MM.1S (cell line): ENCODE results near the gene MEIOSIN.

Source experiments
- DNase-seq: peaks from one replicate; pipeline ENCODE4 v3.0.0-alpha.2; 2015
- H2AFZ ChIP-seq: fragments of 300-600 bp; sonication (generic); 2 replicates; pipeline ENCODE4 v1.6.0; 2016; ENCODE audit warnings: antibody characterized with exemption, low read length
- H3F3A ChIP-seq: fragments of 300-600 bp; sonication (generic); 2 replicates; pipeline ENCODE4 v1.6.1; 2016; ENCODE audit warnings: mild to moderate bottlenecking, antibody characterized with exemption, low read length, moderate library complexity, mixed read lengths; ENCODE audit not compliant: insufficient read depth
- H3K27ac ChIP-seq: fragments of 300-600 bp; sonication (generic); 2 replicates; pipeline ENCODE4 v1.5.1; 2016; ENCODE audit warnings: mild to moderate bottlenecking, low read length
- H3K27me3 ChIP-seq: fragments of 300-600 bp; sonication (generic); replicated peaks from 2 replicates; pipeline ENCODE4 v1.6.0; 2016; ENCODE audit warnings: low read length; ENCODE audit not compliant: insufficient read depth
- H3K36me3 ChIP-seq: fragments of 300-600 bp; sonication (generic); replicated peaks from 2 replicates; pipeline ENCODE4 v1.6.1; 2016; ENCODE audit warnings: mild to moderate bottlenecking, low read length, mixed read lengths; ENCODE audit not compliant: insufficient read depth
- H3K4me1 ChIP-seq: fragments of 300-600 bp; sonication (generic); 2 replicates; pipeline ENCODE4 v1.6.1; 2016; ENCODE audit warnings: low read length, mixed read lengths
- H3K4me2 ChIP-seq: fragments of 300-600 bp; sonication (generic); 2 replicates; pipeline ENCODE4 v1.6.0; 2016; ENCODE audit warnings: low read depth, low read length
- H3K4me3 ChIP-seq: fragments of 300-600 bp; sonication (generic); 2 replicates; pipeline ENCODE4 v1.5.1; 2016; ENCODE audit warnings: low read length, mixed read lengths
- H3K79me2 ChIP-seq: fragments of 300-600 bp; sonication (generic); 2 replicates; pipeline ENCODE4 v1.6.1; 2016; ENCODE audit warnings: mixed run types, low read length, mixed read lengths
- H3K9ac ChIP-seq: fragments of 300-600 bp; sonication (generic); 2 replicates; pipeline ENCODE4 v1.6.1; 2016; ENCODE audit warnings: low read length, mixed read lengths
- H3K9me2 ChIP-seq: fragments of 300-600 bp; sonication (generic); replicated peaks from 2 replicates; pipeline ENCODE4 v1.6.1; 2016; ENCODE audit warnings: mild to moderate bottlenecking, low read length, mixed read lengths; ENCODE audit not compliant: insufficient read depth
- H3K9me3 ChIP-seq: fragments of 300-600 bp; sonication (generic); replicated peaks from 2 replicates; pipeline ENCODE4 v1.6.1; 2016; ENCODE audit warnings: mild to moderate bottlenecking, low read length, mixed read lengths; ENCODE audit not compliant: insufficient read depth
- H4K20me1 ChIP-seq: fragments of 300-600 bp; sonication (generic); 2 replicates; pipeline ENCODE4 v1.6.1; 2016; ENCODE audit warnings: mild to moderate bottlenecking, low read length, moderate library complexity, mixed read lengths; ENCODE audit not compliant: insufficient read depth
- EZH2 ChIP-seq: fragments of 300-600 bp; sonication (generic); optimal IDR thresholded peaks from 2 replicates; pipeline ENCODE3; 2017; ENCODE audit warnings: low read depth, mild to moderate bottlenecking, antibody characterized with exemption, low read length, mixed read lengths
- EZH2phosphoT487 ChIP-seq: fragments of 300-600 bp; sonication (generic); IDR thresholded peaks from 2 replicates; pipeline ENCODE4 v1.6.1; 2018; ENCODE audit warnings: antibody characterized with exemption, low read length
- TF ChIP-seq, protein P1 (sequence below): fragments of 300-600 bp; sonication (generic); IDR thresholded peaks from 2 replicates; pipeline ENCODE4 v1.5.1; 2016; ENCODE audit warnings: antibody characterized with exemption, low read length, mixed read lengths

The MEIOSIN gene

DNA sequence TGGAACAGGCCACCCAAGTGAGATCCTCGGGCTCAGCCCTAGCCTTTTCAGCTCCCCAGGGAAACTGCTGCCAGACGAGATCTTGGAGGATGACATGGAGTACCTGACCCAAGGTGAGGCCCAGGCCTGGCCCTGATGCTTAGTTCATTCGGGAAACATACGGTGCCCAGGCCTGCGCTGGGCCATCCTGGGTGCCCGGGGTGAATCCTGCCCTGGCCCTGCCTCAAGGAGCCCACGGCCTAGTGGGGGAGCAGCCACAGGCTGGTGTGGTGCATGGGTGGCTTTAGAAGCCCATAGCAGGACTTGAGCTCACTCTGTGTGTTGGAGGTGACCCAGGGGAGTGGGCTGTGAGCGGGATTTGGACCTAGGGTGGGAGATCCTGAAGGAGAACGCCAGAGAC, 25.7 kb downstream of the MEIOSIN start:
- Histone ChIP-seq H3K4me1 (no peaks in the 10 kb centered on the region), H3K27ac (no peak overlapping the region), H4K20me1 (no peaks in the 10 kb centered on the region), H3K9me3 (no peaks in the 10 kb centered on the region), H3F3A (no peaks in the 10 kb centered on the region), H3K27me3 (peaks cover 22% of the 10 kb centered on the region; the same call in 1 of the 2 replicates), H2AFZ (no peak overlapping the region), H3K4me3 (no peak overlapping the region), H3K4me2 (no peak overlapping the region), H3K36me3 (no peaks in the 10 kb centered on the region), H3K9me2 (no peaks in the 10 kb centered on the region), H3K9ac (no peak overlapping the region), H3K79me2 (no peaks in the 10 kb centered on the region)
- TF ChIP-seq EZH2 (no peak), EZH2phosphoT487 (no peak)
- TF ChIP-seq, protein P1, sequence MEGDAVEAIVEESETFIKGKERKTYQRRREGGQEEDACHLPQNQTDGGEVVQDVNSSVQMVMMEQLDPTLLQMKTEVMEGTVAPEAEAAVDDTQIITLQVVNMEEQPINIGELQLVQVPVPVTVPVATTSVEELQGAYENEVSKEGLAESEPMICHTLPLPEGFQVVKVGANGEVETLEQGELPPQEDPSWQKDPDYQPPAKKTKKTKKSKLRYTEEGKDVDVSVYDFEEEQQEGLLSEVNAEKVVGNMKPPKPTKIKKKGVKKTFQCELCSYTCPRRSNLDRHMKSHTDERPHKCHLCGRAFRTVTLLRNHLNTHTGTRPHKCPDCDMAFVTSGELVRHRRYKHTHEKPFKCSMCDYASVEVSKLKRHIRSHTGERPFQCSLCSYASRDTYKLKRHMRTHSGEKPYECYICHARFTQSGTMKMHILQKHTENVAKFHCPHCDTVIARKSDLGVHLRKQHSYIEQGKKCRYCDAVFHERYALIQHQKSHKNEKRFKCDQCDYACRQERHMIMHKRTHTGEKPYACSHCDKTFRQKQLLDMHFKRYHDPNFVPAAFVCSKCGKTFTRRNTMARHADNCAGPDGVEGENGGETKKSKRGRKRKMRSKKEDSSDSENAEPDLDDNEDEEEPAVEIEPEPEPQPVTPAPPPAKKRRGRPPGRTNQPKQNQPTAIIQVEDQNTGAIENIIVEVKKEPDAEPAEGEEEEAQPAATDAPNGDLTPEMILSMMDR, result no peak
- DNase-seq, result no peak

DNA sequence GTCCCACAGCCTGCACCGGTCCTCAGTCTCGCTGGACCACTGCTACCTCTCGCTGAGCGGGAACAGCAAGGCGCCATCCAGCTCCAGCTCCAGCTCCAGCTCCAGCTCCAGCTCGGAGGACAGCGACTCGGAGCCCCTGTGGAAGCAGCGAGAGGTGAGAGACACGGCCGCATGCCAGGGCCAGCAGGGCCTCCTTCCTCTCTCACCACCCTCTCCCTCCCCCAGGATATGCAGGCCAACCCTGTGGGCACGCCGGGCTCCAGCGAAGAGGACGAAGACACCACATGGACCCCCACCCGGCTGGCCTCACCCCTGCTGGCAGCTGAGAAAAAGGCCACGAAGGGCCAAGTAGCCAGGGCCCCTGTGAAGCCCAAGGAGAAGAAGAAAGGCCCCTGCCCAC, 28.5 kb downstream of the MEIOSIN start:
- DNase-seq, result no peak
- no peaks in the 10 kb centered on the region for H3F3A ChIP-seq
- no peaks in the 10 kb centered on the region for H3K4me1 ChIP-seq
- H3K4me3 ChIP-seq, result no peak overlapping the region
- H3K27ac ChIP-seq, result no peak overlapping the region
- no peaks in the 10 kb centered on the region for H3K9me3 ChIP-seq
- no peaks in the 10 kb centered on the region for H3K36me3 ChIP-seq
- H3K9ac ChIP-seq, result no peak overlapping the region
- H3K27me3 ChIP-seq, result peaks cover 25% of the 10 kb centered on the region; the same call in 1 of the 2 replicates
- TF ChIP-seq EZH2 (no peak), EZH2phosphoT487 (no peak)
- H4K20me1 ChIP-seq, result no peaks in the 10 kb centered on the region
- H2AFZ ChIP-seq, result no peak overlapping the region
- no peaks in the 10 kb centered on the region for H3K9me2 ChIP-seq
- H3K4me2 ChIP-seq, result no peak overlapping the region
- no peaks in the 10 kb centered on the region for H3K79me2 ChIP-seq

DNA sequence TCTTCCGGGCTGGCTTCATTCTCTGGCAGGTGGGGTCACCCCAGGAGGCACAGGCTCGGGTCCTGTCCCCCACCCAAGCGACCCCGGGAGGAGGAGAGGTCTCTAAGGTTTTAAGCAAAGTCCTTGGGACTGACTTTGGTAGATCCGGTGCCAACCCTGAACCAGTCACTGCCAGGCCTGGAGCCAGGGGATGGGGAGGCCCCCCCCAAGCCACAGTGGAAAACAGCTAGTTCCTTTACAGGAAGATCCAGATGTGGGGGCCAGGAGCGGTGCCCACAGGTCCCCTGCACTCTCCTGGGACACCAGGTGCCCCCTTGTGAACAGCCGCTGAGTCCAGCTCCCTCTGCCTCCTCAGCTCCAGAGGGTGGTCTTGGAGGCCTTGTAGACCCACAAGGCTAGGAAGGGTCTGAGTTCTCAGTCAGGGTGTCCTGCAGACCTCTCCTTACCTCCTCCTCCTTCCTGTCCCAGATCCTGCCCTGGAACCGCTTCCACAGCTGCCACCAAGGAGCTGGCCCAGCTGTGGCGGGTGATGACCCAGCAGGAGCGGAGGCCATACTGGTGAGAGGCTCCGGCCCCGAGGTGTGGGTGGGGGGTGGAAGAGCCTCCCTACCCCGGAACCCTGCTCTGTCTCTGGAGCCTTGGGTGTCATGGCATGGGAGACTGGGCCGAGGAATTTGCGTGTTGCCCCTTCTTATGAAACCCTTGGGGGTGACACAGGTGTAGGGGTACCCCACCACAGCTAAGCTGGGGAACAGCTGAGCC, 29.8 kb downstream of the MEIOSIN start:
- H3K9me3 ChIP-seq, result no peaks in the 10 kb centered on the region
- H4K20me1 ChIP-seq, result no peaks in the 10 kb centered on the region
- no peaks in the 10 kb centered on the region for H3K4me1 ChIP-seq
- peaks cover 36% of the 10 kb centered on the region; the same call in 1 of the 2 replicates for H3K27me3 ChIP-seq
- H3K9me2 ChIP-seq, result no peaks in the 10 kb centered on the region
- no peaks in the 10 kb centered on the region for H3K36me3 ChIP-seq
- DNase-seq, result no peak
- no peak overlapping the region for H3K4me2 ChIP-seq
- H3K27ac ChIP-seq, result no peak overlapping the region
- no peak overlapping the region for H3K9ac ChIP-seq
- TF ChIP-seq, protein P1, result no peak
- no peak for TF ChIP-seq EZH2phosphoT487
- no peak for TF ChIP-seq EZH2
- no peaks in the 10 kb centered on the region for H3K79me2 ChIP-seq
- H2AFZ ChIP-seq, result no peak overlapping the region
- no peaks in the 10 kb centered on the region for H3F3A ChIP-seq
- H3K4me3 ChIP-seq, result no peak overlapping the region

DNA sequence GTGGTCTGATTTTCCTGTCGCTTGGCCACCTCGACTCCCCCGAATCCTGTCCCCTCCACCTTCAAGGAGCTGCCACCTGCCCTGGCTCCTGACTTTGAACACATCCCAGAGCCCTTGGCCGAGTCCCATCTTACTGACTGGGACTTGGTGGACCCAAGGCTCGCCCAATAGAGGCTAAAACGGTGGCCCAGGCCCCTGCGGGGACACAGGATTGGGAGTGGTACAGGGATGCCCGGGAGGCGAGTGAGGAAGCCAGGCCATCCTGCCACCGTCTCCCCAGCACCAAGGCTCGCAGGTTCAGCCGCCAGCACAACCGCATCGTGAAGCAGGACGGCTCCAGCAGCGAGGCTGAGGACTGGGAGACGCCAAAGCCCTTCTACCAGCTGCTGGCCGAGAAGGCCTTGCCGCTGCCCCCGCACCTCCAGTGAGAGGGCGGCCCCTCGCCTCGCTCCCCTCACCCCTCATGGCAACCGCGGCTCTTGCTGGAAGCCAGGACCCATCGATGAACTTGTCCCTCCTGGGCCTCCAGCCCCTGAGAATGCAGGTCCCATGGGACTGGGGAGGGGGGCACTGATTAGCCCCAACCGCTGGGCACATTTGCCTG, 30.6 kb downstream of the MEIOSIN start:
- DNase-seq, result no peak
- no peak for TF ChIP-seq EZH2phosphoT487
- H3K4me1 ChIP-seq, result no peaks in the 10 kb centered on the region
- H3K27ac ChIP-seq, result no peak overlapping the region
- no peak overlapping the region for H3K9ac ChIP-seq
- H3K4me2 ChIP-seq, result no peak overlapping the region
- no peak overlapping the region for H2AFZ ChIP-seq
- no peak overlapping the region for H3K4me3 ChIP-seq
- H3K9me3 ChIP-seq, result no peaks in the 10 kb centered on the region
- no peaks in the 10 kb centered on the region for H4K20me1 ChIP-seq
- H3K79me2 ChIP-seq, result no peaks in the 10 kb centered on the region
- peaks cover 38% of the 10 kb centered on the region; the same call in 1 of the 2 replicates for H3K27me3 ChIP-seq
- no peaks in the 10 kb centered on the region for H3K36me3 ChIP-seq
- H3F3A ChIP-seq, result no peaks in the 10 kb centered on the region
- H3K9me2 ChIP-seq, result no peaks in the 10 kb centered on the region
